Naive B cell (primary cell): Measurements from ENCODE around the gene THYN1. TPM values are rescaled to one million over a fixed set of nuclear protein-coding genes. Genes with fewer than 3 reads are reported as not detected.
"Not testable (repeated sequence)": the region's sequence is repeated elsewhere in the genome, so short reads cannot be mapped to it uniquely, and the experiment has no call there.

Experiments used
- ATAC-seq, 2 donors: fragments of 150-1000 bp; cut with Tn5 transposase; 2 replicates each; pipeline ENCODE4 v1.10.0; 2021; ENCODE audit warnings: low read depth in 2 of 2, mild to moderate bottlenecking in 2 of 2, moderate library complexity in 2 of 2
- DNase-seq: peaks from one replicate; pipeline ENCODE4 v3.0.0; 2022
- H3K27ac Mint-ChIP-seq, 6 donors: one replicate each; pipeline ENCODE4 v1.8.0; 2020 to 2022; ENCODE audit warnings: mild to moderate bottlenecking in 6 of 6, mixed read lengths in 6 of 6, moderate library complexity in 5 of 6, inconsistent platforms in 2 of 6
- H3K27me3 Mint-ChIP-seq, 3 donors: one replicate each; pipeline ENCODE4 v1.8.0; 2021 to 2022; ENCODE audit warnings: mixed read lengths in 3 of 3, mild to moderate bottlenecking in 1 of 3
- H3K36me3 Mint-ChIP-seq, 2 donors: one replicate each; pipeline ENCODE4 v1.8.0; 2020 to 2022; ENCODE audit warnings: mixed read lengths in 2 of 2, inconsistent platforms in 1 of 2, mild to moderate bottlenecking in 1 of 2
- H3K4me1 Mint-ChIP-seq, 3 donors: one replicate each; pipeline ENCODE4 v1.8.0; 2020 to 2022; ENCODE audit warnings: mixed read lengths in 3 of 3, inconsistent platforms in 1 of 3, mild to moderate bottlenecking in 1 of 3, moderate library complexity in 1 of 3
- H3K4me3 Mint-ChIP-seq, 8 donors: one replicate each; pipeline ENCODE4 v1.8.0; 2020 to 2022; ENCODE audit warnings: mild to moderate bottlenecking in 8 of 8, mixed read lengths in 8 of 8, moderate library complexity in 8 of 8, inconsistent platforms in 2 of 8
- H3K9me3 Mint-ChIP-seq, 7 donors: one replicate each; pipeline ENCODE4 v1.8.0; 2020 to 2022; ENCODE audit warnings: mixed read lengths in 7 of 7, mild to moderate bottlenecking in 5 of 7, inconsistent platforms in 2 of 7, moderate library complexity in 1 of 7
- polyA plus RNA-seq, 6 donors: library from polyadenylated mRNA; unstranded; fragments of 300-500 nt; fragmentation: Illumina TruSeq; gene quantifications; one replicate each; pipeline ENCODE4 v1.2.3, GENCODE V29; 2021; ENCODE audit warnings: low read depth in 6 of 6

THYN1 gene
- polyA plus RNA-seq, 6 donors from 2014 or later, result 60.5 to 109 (median 71.1) TPM

DNA sequence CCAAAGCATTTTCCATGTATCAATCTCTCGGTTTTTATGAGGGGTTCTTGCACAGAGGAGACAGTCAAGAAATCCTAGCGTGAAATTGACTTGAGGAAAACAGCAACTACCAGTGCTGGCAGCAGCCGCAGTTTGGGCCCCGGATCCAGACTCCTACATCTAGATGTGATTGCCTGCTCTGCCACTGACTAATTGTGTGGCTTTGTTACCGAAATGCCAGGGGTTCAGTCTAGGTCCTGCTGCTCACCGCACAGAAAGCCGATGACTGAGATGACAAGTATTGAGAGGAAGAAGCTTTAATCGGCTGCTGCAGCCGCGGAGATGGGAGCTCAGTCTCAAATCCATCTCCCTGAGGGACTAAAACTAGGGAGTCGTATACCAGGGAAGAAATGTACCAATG lies 14.8 kb upstream of the THYN1 start:
- Mint-ChIP-seq H3K9me3 (peaks cover 0 to 3% (median 0%) of the 10 kb centered on the region in 7 donors), H3K4me3 (no peak overlapping the region), H3K27me3 (peaks cover 41 to 47% (median 44%) of the 10 kb centered on the region in 3 donors), H3K36me3 (peaks cover 0 to 5% of the 10 kb centered on the region in 2 donors), H3K27ac (no peak overlapping the region), H3K4me1 (peaks cover 2 to 4% (median 3%) of the 10 kb centered on the region in 3 donors)
- no peak for DNase-seq
- no peak for ATAC-seq

DNA sequence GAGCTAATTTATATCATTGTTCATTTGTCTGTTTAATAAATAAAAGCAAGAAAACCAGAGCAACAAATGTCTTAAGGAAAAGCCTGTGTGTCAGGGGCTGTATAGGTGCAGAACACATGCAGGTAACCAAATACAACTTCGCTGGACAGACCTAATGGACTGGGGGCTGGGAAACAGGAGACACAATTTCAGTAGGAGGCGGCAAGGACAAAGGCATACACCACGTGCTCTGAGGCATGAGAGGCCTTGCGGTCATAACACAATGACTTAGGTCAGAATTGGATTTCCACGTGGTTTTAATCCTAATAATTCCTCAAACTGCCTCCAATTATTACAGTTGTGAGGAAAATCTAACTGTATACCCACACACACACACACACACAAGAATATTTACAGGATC lies 14.3 kb upstream of the THYN1 start:
- ATAC-seq (no peak), DNase-seq (no peak)
- peaks cover 0 to 3% (median 0%) of the 10 kb centered on the region in 7 donors for H3K9me3 Mint-ChIP-seq
- peaks cover 36 to 42% (median 39%) of the 10 kb centered on the region in 3 donors for H3K27me3 Mint-ChIP-seq
- peaks cover 0 to 5% of the 10 kb centered on the region in 2 donors for H3K36me3 Mint-ChIP-seq
- no peaks in the 10 kb centered on the region for H3K4me1 Mint-ChIP-seq
- H3K4me3 Mint-ChIP-seq, result no peak overlapping the region
- H3K27ac Mint-ChIP-seq, result no peak overlapping the region

DNA sequence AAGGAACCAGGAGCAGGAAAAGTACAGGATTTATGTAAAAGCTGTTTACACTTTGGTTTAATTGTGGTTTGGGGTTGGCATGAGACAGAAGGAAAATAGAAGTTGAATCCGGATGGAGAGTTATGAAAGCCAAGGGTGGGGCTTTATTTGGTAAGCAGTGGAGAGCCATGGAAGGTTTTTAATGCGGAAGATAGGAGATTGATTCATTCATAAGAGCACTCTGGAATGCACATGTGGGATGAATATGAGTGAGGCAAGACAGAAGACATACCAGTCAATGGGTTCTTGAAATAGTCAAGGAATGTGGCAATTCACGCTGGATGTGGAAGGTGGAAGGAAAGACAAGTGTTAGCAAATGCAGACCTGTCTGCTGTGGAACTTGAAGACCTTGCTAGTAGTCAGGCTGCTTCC lies 13.7 kb upstream of the THYN1 start:
- H3K36me3 Mint-ChIP-seq, result peaks cover 0 to 5% of the 10 kb centered on the region in 2 donors
- H3K9me3 Mint-ChIP-seq, result peaks cover 0 to 3% (median 0%) of the 10 kb centered on the region in 7 donors
- no peaks in the 10 kb centered on the region for H3K4me1 Mint-ChIP-seq
- H3K27ac Mint-ChIP-seq, result peak overlapping the region in 1 of 6 donors; percentile 62
- no peak overlapping the region for H3K4me3 Mint-ChIP-seq
- DNase-seq, result no peak
- H3K27me3 Mint-ChIP-seq, result peaks cover 32 to 38% (median 32%) of the 10 kb centered on the region in 3 donors
- no peak for ATAC-seq

DNA sequence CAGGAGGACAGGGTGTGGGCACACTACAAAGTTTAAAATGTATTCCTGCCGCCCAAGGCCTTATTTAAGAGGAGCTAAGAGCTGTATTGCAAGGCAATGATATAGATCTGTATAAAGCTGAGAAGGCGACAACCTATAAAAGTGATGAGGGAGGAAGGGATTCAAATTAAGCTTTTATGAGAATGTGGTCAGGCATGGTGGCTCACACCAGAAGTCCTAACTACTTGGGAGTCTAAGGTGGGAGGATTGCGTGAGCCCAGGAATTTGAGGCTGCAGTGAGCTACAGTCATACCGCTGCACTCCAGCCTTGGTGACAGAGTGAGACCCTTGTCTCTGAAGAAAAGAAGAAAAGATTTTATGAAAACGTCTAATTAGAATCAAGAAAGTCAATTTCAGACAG lies 13.3 kb upstream of the THYN1 start:
- peak overlapping the region in 1 of 8 donors; percentile 38 for H3K4me3 Mint-ChIP-seq
- ATAC-seq (no peak), DNase-seq (no peak)
- peaks cover 28 to 35% (median 28%) of the 10 kb centered on the region in 3 donors for H3K27me3 Mint-ChIP-seq
- H3K4me1 Mint-ChIP-seq, result no peaks in the 10 kb centered on the region
- peak overlapping the region in 2 of 6 donors; percentile 6 to 62 for H3K27ac Mint-ChIP-seq
- peaks cover 0 to 3% (median 0%) of the 10 kb centered on the region in 7 donors for H3K9me3 Mint-ChIP-seq
- H3K36me3 Mint-ChIP-seq, result peaks cover 0 to 5% of the 10 kb centered on the region in 2 donors

DNA sequence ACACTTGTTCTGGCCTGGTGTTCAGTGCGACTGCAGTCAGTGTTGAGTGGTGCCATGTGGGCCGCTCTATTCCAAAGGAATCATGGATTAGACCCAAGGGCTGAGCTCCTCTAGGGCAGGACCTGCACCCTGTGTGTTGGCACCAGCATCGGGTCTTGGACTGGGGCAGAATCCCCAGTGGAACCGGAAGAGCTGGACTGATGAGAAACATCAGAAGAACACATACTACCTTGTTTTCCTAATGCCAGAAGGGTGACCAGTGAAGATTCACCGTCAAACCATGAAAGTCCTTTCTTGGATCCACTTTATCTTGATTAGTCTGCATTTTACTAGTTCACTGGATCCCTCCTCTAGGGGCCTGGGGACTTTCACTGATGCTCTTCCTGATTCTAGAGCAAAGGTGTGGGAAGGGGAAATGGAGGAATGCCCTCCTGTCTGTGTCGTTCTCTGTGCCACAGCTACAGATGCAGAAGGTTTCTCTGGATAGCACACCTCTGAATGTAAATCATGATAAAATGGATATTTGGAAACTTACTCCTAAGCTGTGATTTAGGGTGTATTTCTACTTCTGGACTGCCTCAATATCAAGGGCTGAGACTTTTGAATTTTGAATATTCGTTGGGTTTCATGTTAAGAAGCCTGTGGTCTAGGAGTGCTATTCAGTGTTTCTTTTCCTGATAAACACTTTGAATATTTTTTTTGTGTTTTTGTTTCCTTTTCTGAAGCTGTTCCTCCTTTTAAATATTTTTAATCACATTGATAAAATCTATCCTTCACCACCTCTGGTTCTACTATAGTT lies 12.0 kb upstream of the THYN1 start:
- Mint-ChIP-seq H3K4me1 (no peaks in the 10 kb centered on the region), H3K36me3 (peaks cover 6 to 12% of the 10 kb centered on the region in 2 donors)

DNA sequence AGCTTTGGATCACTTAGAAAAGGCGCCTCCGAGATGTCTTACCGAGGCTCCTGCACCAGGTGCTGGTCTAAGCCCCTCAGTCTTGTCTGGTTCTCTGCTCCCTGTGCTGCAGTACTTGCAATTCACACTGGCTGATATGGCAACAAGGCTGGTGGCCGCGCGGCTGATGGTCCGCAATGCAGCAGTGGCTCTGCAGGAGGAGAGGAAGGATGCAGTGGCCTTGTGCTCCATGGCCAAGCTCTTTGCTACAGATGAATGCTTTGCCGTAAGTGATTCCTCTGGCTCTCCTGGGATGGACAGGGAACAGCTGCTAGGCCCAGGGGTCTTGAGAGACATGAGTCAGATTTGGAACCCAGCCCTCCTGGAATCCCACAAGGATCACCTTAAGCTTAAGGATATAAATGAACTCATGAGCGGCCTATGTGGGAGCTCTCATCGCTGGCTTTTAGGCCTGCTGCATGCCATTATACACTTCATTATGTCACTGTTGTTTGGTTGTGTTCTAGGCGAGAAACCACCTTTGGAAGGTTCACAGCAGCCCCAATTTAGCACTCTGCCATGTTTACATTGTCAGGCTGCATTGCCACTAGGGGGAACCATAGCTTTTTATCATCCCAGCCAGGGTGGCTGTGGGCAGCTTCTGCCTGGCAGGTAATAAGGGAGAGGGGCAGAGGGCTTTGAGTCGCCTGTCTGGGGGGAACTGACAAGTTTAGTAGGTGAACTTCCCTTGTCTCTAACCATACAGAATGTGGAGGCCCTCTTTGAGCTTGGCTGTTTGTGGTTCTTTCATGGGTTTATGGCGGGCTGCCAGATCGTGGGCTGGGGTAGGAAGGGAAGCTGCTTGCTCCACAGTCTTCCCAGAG lies 8.7 kb upstream of the THYN1 start:
- H3K4me1 Mint-ChIP-seq, result no peaks in the 10 kb centered on the region
- DNase-seq (no peak), ATAC-seq (peak in 1 of 2 donors; percentile 33)
- H3K27ac Mint-ChIP-seq, result peak overlapping the region in 1 of 6 donors; percentile 9
- H3K36me3 Mint-ChIP-seq, result peaks cover 24 to 25% of the 10 kb centered on the region in 2 donors
- H3K27me3 Mint-ChIP-seq, result no peaks in the 10 kb centered on the region
- H3K9me3 Mint-ChIP-seq, result peaks cover 0 to 3% (median 0%) of the 10 kb centered on the region in 7 donors
- no peak overlapping the region for H3K4me3 Mint-ChIP-seq

More for the DNA sequence above, 12.0 kb upstream of the THYN1 start:
- peak overlapping the region in 1 of 8 donors; percentile 42 for H3K4me3 Mint-ChIP-seq
- DNase-seq (no peak), ATAC-seq (no peak)
- H3K9me3 Mint-ChIP-seq, result peaks cover 0 to 3% (median 0%) of the 10 kb centered on the region in 7 donors
- H3K27ac Mint-ChIP-seq, result peak overlapping the region in 1 of 6 donors; percentile 66
- peaks cover 15 to 23% (median 16%) of the 10 kb centered on the region in 3 donors for H3K27me3 Mint-ChIP-seq

DNA sequence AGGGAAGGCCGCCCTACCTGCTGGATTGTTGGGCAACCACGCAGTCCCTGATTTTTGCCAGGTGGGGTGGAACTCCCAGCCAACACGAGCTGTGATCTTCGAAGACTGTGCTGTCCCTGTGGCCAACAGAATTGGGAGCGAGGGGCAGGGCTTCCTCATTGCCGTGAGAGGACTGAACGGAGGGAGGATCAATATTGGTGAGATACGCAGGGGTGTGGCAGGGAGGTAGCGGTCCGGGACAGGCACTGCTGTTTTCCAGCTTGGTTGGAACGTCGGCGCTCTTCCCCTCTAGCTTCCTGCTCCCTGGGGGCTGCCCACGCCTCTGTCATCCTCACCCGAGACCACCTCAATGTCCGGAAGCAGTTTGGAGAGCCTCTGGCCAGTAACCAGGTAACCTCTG lies 7.8 kb upstream of the THYN1 start:
- H3K36me3 Mint-ChIP-seq, result peaks cover 24 to 25% of the 10 kb centered on the region in 2 donors
- H3K4me1 Mint-ChIP-seq, result no peaks in the 10 kb centered on the region
- no peaks in the 10 kb centered on the region for H3K9me3 Mint-ChIP-seq
- no peak overlapping the region for H3K27ac Mint-ChIP-seq
- no peaks in the 10 kb centered on the region for H3K27me3 Mint-ChIP-seq
- ATAC-seq (no peak), DNase-seq (no peak)
- no peak overlapping the region for H3K4me3 Mint-ChIP-seq

DNA sequence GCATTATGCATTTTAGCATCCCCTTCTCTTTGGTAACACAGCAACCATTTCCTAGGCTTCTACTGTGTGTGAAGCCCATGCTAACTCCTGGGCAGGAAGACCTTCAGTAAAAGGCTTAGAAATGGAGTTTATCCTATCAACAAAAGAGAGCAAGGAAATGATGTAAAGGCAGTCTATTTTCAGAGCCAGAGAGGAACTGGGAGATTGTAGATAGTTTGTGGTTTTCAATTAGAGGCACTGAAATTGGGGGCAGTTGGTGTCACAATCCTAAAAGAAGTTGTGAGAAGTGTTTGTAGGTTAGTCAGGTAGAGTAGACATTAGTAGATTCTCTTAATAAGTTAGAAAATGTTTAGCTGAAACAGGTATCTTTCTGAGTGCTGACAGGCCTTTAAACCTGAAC lies 7.4 kb upstream of the THYN1 start:
- Mint-ChIP-seq H3K9me3 (no peaks in the 10 kb centered on the region), H3K4me1 (peaks cover 0 to 3% (median 0%) of the 10 kb centered on the region in 3 donors), H3K27ac (no peak overlapping the region), H3K4me3 (no peak overlapping the region), H3K36me3 (peaks cover 24 to 25% of the 10 kb centered on the region in 2 donors), H3K27me3 (no peaks in the 10 kb centered on the region)
- ATAC-seq, result no peak
- no peak for DNase-seq

DNA sequence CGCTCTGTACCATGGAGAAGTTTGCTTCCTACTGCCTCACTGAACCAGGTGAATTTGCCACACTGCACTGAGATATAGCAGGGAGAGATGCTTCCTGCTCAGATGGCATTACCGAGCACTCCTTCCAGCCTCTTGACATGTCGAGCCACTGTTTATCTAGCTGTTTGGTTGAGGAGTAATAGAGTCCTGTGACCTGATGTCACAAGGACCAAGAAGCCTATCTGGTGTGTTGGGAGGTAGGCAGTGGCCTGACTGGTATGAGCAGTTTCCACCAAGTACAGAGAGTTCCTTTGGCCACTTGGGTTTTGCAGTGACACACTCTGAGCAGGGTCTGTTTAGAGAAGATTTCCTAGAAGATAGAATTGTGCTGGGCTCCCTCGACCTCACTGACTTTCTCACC lies 5.4 kb upstream of the THYN1 start:
- Mint-ChIP-seq H3K36me3 (peaks cover 22 to 24% of the 10 kb centered on the region in 2 donors), H3K4me3 (no peak overlapping the region), H3K27ac (no peak overlapping the region), H3K27me3 (no peaks in the 10 kb centered on the region), H3K9me3 (no peaks in the 10 kb centered on the region), H3K4me1 (peaks cover 3 to 13% (median 4%) of the 10 kb centered on the region in 3 donors)
- DNase-seq (no peak), ATAC-seq (no peak)

DNA sequence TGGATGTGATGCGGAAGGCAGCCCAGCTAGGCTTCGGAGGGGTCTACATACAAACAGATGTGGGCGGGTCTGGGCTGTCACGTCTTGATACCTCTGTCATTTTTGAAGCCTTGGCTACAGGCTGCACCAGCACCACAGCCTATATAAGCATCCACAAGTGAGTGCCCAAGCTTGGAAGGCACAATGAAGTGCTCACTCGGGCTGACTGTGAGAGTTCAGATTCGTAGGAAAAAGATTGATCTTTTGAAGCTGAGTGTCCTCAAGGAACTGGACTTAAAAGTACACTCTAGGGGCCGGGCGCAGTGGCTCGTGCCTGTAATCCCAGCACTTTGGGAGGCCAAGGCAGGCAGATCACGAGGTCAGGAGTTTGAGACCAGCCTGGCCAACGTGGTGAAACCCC lies 3.9 kb upstream of the THYN1 start:
- Mint-ChIP-seq H3K36me3 (peaks cover 20 to 24% of the 10 kb centered on the region in 2 donors), H3K4me3 (no peak overlapping the region), H3K27ac (no peak overlapping the region), H3K9me3 (no peaks in the 10 kb centered on the region), H3K27me3 (no peaks in the 10 kb centered on the region), H3K4me1 (peaks cover 11 to 19% (median 14%) of the 10 kb centered on the region in 3 donors)
- DNase-seq (no peak), ATAC-seq (no peak)

DNA sequence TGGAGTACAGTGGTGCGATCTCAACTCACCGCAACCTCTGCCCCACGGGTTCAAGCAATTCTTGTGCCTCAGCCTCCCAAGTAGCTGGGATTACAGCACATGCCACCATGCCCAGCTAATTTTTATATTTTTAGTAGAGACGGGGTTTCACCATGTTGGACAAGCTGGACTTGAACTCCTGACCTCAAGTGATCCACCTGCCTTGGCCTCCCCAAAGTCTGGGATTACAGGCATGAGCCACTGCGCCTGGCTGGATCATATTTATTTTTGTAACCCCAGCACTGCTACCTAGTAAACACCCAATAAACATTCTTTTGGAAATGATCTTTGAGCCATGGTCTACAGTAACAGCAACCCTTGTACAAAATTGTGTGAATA lies 2.0 kb upstream of the THYN1 start:
- not testable (repeated sequence) for H3K27ac Mint-ChIP-seq, H3K27me3 Mint-ChIP-seq, ATAC-seq, DNase-seq, H3K9me3 Mint-ChIP-seq
- Mint-ChIP-seq H3K36me3 (peaks cover 13 to 17% of the 10 kb centered on the region in 2 donors), H3K4me3 (peak overlapping the region in 4 of 8 donors; percentile 62 to 99 (median 80)), H3K4me1 (peaks cover 13 to 20% (median 14%) of the 10 kb centered on the region in 3 donors)

DNA sequence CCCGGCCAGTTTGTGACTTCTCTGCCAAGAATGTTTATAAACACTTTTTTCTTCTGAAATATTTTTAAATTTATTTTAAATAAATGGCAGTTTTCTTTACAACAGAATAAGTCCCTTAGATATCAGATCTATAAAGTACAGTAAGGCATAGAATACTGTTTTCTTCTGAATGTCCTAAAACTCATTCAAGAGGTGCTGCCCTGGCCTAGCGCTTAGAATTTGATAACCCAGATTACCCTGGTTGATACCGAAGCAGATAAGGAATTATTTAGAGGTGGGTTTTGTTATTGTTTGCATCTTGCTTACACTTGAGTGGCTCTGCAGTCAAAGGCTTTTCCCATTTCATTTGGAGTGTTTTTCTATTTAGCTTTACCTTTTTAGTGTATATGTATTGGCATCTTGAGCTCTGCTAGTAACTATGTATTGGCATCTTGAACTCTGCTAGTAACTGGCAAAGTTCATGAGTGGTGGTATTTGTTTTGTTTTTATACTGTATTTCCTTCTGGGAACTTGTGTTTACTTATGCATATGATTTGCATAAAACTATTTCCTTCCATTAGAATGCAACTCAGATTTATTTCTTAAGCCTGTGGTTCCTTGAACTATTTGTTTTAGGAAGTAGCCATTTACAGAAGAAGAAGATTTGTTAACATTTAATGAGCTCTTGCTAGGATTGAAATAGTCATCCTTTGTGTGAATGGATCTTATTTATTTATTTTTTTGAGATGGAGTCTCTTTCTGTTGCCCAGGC lies 1.5 kb upstream of the THYN1 start:
- H3K9me3 Mint-ChIP-seq, result no peaks in the 10 kb centered on the region
- ATAC-seq, result no peak
- no peaks in the 10 kb centered on the region for H3K27me3 Mint-ChIP-seq
- peak overlapping the region in 7 of 8 donors; percentile 56 to 99 (median 96) for H3K4me3 Mint-ChIP-seq
- peak overlapping the region in 2 of 6 donors; percentile 47 to 65 for H3K27ac Mint-ChIP-seq
- H3K36me3 Mint-ChIP-seq, result peaks cover 13 to 16% of the 10 kb centered on the region in 2 donors
- DNase-seq, result no peak
- H3K4me1 Mint-ChIP-seq, result peaks cover 13 to 20% (median 14%) of the 10 kb centered on the region in 3 donors
